Body of pancreas (tissue), 4 donors: ENCODE measurements around the gene TMCC2. TPM values are rescaled to one million over a fixed set of nuclear protein-coding genes. Genes with fewer than 3 reads are reported as not detected.

Experiments
- ATAC-seq: fragments of 150-250 bp; one replicate; pipeline ENCODE4 v1.9.1; 2016
- DNase-seq, 4 donors: peaks; one replicate each; pipeline ENCODE4 v3.0.0-alpha.2; 2019
- H3K27ac ChIP-seq, 4 donors: fragments of 200-600 bp; sonication (generic); 1 replicate in 3 of 4; 2 replicates in 1 of 4; pipeline versions ENCODE4 v1.5.1 to v1.6.1; 2016 to 2019; ENCODE audit warnings: mild to moderate bottlenecking in 1 of 4, mixed read lengths in 1 of 4, moderate library complexity in 1 of 4
- H3K27me3 ChIP-seq, 2 donors: fragments of 200-600 bp; sonication (generic); one replicate each; pipeline ENCODE4 v1.6.0; 2016; ENCODE audit warnings: mild to moderate bottlenecking in 1 of 2
- H3K36me3 ChIP-seq, 2 donors: fragments of 200-600 bp; sonication (generic); replicated peaks in 1 of 2; 2 replicates each; pipeline ENCODE4 v1.5.1; 2016; ENCODE audit warnings: low read depth in 2 of 2; ENCODE audit not compliant: insufficient read depth in 1 of 2
- H3K4me1 ChIP-seq: fragments of 200-600 bp; sonication (generic); one replicate; pipeline ENCODE4 v1.6.0; 2016
- H3K4me3 ChIP-seq, 2 donors: fragments of 200-600 bp; sonication (generic); 1 replicate in 1 of 2; 2 replicates in 1 of 2; pipeline ENCODE4 v1.5.1; 2016 to 2019
- H3K9me3 ChIP-seq, 3 donors: fragments of 200-600 bp; sonication (generic); 1 replicate in 2 of 3; 2 replicates in 1 of 3; pipeline ENCODE4 v1.5.1; 2016
- CTCF ChIP-seq, 7 experiments: fragments of 450-650 bp in 4 of 7; fragments of 200-600 bp in 3 of 7; sonication (generic) in 3 of 7; IDR thresholded peaks; one replicate each; pipeline ENCODE4 v1.5.1; 2016 to 2019; ENCODE audit warnings: antibody characterized with exemption in 7 of 7
- POLR2A ChIP-seq, 3 donors: fragments of 450-650 bp; IDR thresholded peaks; one replicate each; pipeline ENCODE4 v1.6.1; 2016; ENCODE audit warnings: antibody characterized with exemption in 3 of 3, mild to moderate bottlenecking in 2 of 3
- WGBS, 2 donors: methylation state at CpG; one replicate each; pipeline ENCODE4 v1.1.5; 2017; 5-methylcytosine and 5-hydroxymethylcytosine counted together
- intact Hi-C: fragments of 100-400 bp; cut with DNase I; formaldehyde crosslinking; loops from one replicate; pipeline ENCODE4 v1.15.1; 2023
- total RNA-seq, 2 donors: library from RNA; depleted of rRNA; stranded (reverse); fragments of >200 nt; gene quantifications; one replicate each; pipeline ENCODE4 v1.1.0, GENCODE V29; 2016

The TMCC2 gene
- total RNA-seq, 2 donors from 2014 or later: 1.3 to 1.6 TPM

GRCh38 chr1:205271277-205271676, 43.5 kb downstream of the TMCC2 start:
- Histone ChIP-seq H3K36me3 (no peaks in the 10 kb centered on the region), H3K4me1 (peaks cover 33% of the 10 kb centered on the region), H3K9me3 (no peaks in the 10 kb centered on the region), H3K27me3 (no peaks in the 10 kb centered on the region), H3K4me3 (no peak overlapping the region), H3K27ac (peak overlapping the region in 1 of 4 donors; percentile 19)
- TF ChIP-seq CTCF (IDR thresholded peaks at IDR 0.05): no peak
- TF ChIP-seq POLR2A (IDR thresholded peaks at IDR 0.05): no peak
- DNase-seq (peak in 1 of 4 donors; percentile 28), ATAC-seq (no peak)
- intact Hi-C loops: loop anchor here (5.0 kb wide), 1 partner anchor 56 kb away; no protein-coding TSS in a partner anchor
- WGBS, 2 donors: 84 to 87% methylated on average over 8 of the region's 8 CpGs

- H3K27ac ChIP-seq: no peak overlapping the region
- H3K4me3 ChIP-seq: no peak overlapping the region
- H3K36me3 ChIP-seq: no peaks in the 10 kb centered on the region
- intact Hi-C loops: loop anchor here (5.0 kb wide), 1 partner anchor 56 kb away; no protein-coding TSS in a partner anchor
- ATAC-seq (no peak), DNase-seq (no peak)
- peaks cover 33% of the 10 kb centered on the region for H3K4me1 ChIP-seq
- no peaks in the 10 kb centered on the region for H3K27me3 ChIP-seq
- H3K9me3 ChIP-seq: no peaks in the 10 kb centered on the region
- TF ChIP-seq CTCF (IDR thresholded peaks at IDR 0.05) (no peak), POLR2A (IDR thresholded peaks at IDR 0.05) (no peak)
- 91% methylated on average over 14 to 18 of the region's 18 CpGs for WGBS, 2 donors
Measured at GRCh38 chr1:205271745-205272144, 44.0 kb downstream of the TMCC2 start.

GRCh38 chr1:205272536-205272935, 44.8 kb downstream of the TMCC2 start:
- intact Hi-C loops: loop anchor here (5.0 kb wide), 1 partner anchor 55 kb away; no protein-coding TSS in a partner anchor
- H3K36me3 ChIP-seq: no peaks in the 10 kb centered on the region
- H3K9me3 ChIP-seq: no peaks in the 10 kb centered on the region
- peaks cover 33% of the 10 kb centered on the region for H3K4me1 ChIP-seq
- H3K27ac ChIP-seq: no peak overlapping the region
- no peak for DNase-seq
- no peaks in the 10 kb centered on the region for H3K27me3 ChIP-seq
- WGBS, 2 donors: 81 to 89% methylated on average over 2 to 3 of the region's 3 CpGs
- no peak for ATAC-seq
- no peak overlapping the region for H3K4me3 ChIP-seq
- TF ChIP-seq POLR2A (IDR thresholded peaks at IDR 0.05): no peak

DNA sequence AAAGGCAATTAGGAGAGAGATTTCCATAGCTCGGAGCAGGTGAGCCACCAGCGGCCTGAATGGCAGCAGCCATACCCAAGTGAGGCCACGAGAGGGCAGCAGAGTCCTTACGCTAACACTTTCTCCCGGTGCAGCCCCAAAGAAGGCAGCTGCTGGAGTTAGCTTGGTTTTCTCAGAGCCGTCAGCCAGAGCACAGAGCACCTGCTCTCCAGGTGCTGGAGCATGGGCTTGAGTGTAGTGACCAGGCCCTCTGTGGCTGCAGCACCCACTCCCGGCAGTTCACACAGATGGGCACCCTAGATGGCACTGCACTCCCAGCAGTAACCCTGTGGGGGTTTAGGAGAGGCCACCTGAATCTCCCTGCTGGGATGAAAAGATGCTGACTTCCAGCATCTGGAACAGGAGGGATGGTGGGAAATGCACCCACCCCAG, 45.8 kb downstream of the TMCC2 start:
- no peak overlapping the region for H3K4me3 ChIP-seq
- intact Hi-C loops: loop anchor here (5.0 kb wide), 1 partner anchor 54 kb away; no protein-coding TSS in a partner anchor
- WGBS, 2 donors: 2% methylated on average over 7 of the region's 7 CpGs; no CpG with 5 or more reads in 1 of the 2 donors
- H3K4me1 ChIP-seq: peaks cover 33% of the 10 kb centered on the region
- ATAC-seq (peak; percentile 79), DNase-seq (peak; percentile 94 to 96 (median 95))
- TF ChIP-seq CTCF (IDR thresholded peaks at IDR 0.05) (peak; percentile 96 to 99 (median 99)), POLR2A (IDR thresholded peaks at IDR 0.05) (no peak)
- no peaks in the 10 kb centered on the region for H3K27me3 ChIP-seq
- H3K9me3 ChIP-seq: no peaks in the 10 kb centered on the region
- H3K36me3 ChIP-seq: no peaks in the 10 kb centered on the region
- peak overlapping the region; percentile 64 to 83 (median 78) for H3K27ac ChIP-seq

- H3K27ac ChIP-seq: peak overlapping the region; percentile 64 to 83 (median 78)
- intact Hi-C loops: loop anchor here (5.0 kb wide), 1 partner anchor 53 kb away; no protein-coding TSS in a partner anchor
- peak; percentile 36 to 73 (median 65) for DNase-seq
- H3K27me3 ChIP-seq: no peaks in the 10 kb centered on the region
- no peak for TF ChIP-seq POLR2A (IDR thresholded peaks at IDR 0.05)
- TF ChIP-seq CTCF (IDR thresholded peaks at IDR 0.05): no peak
- no peaks in the 10 kb centered on the region for H3K36me3 ChIP-seq
- no peak overlapping the region for H3K4me3 ChIP-seq
- ATAC-seq: peak; percentile 60
- 55 to 72% methylated on average over 5 to 8 of the region's 8 CpGs for WGBS, 2 donors
- no peaks in the 10 kb centered on the region for H3K9me3 ChIP-seq
- peaks cover 33% of the 10 kb centered on the region for H3K4me1 ChIP-seq
Measured at GRCh38 chr1:205274041-205274691, 46.4 kb downstream of the TMCC2 start.
